HepG2 (cell line): ENCODE results near the gene SYMPK. TPM values are rescaled to one million over a fixed set of nuclear protein-coding genes. Genes with fewer than 3 reads are reported as not detected.

Source experiments
- DR1 ChIP-seq: sonication (generic); formaldehyde crosslinking; IDR thresholded peaks from 2 replicates; pipeline ENCODE4 v1.8.0; 2021; ENCODE audit warnings: mild to moderate bottlenecking, missing genetic modification reagents, inconsistent platforms
- ELF3 ChIP-seq: IDR thresholded peaks from 2 replicates; pipeline ENCODE4 v1.6.1; 2016; ENCODE audit warnings: missing genetic modification reagents, missing compliant biosample characterization
- FOXA1 ChIP-seq, 2 experiments: fragments of 450-650 bp in 1 of 2; sonication (generic) in 1 of 2; formaldehyde crosslinking in 1 of 2; IDR thresholded peaks; 2 replicates each; pipeline versions ENCODE4 v1.4.0 to v1.6.1; 2016 to 2020; ENCODE audit warnings: missing genetic modification reagents in 1 of 2
- PHF8 ChIP-seq: sonication (generic); formaldehyde crosslinking; IDR thresholded peaks from 2 replicates; pipeline ENCODE4 v1.5.0; 2020; ENCODE audit warnings: missing genetic modification reagents
- SRSF4 ChIP-seq: fragments of 200-400 bp; formaldehyde crosslinking; IDR thresholded peaks from one replicate; pipeline ENCODE4 v1.6.1; 2018; ENCODE audit warnings: mild to moderate bottlenecking, low read depth, low read length, moderate library complexity; ENCODE audit not compliant: poor library complexity, severe bottlenecking
- THAP11 ChIP-seq: IDR thresholded peaks from 2 replicates; pipeline ENCODE4 v1.6.1; 2016; ENCODE audit warnings: missing biosample characterization, missing genetic modification reagents
- ZBTB26 ChIP-seq: IDR thresholded peaks from 2 replicates; pipeline ENCODE4 v1.6.1; 2016; ENCODE audit warnings: missing compliant biosample characterization, missing genetic modification reagents, borderline replicate concordance
- ZFP36L2 ChIP-seq: sonication (generic); formaldehyde crosslinking; IDR thresholded peaks from 2 replicates; pipeline ENCODE4 v1.4.0; 2020; ENCODE audit warnings: missing genetic modification reagents
- ZNF180 ChIP-seq: sonication (generic); formaldehyde crosslinking; IDR thresholded peaks from 2 replicates; pipeline ENCODE4 v1.4.0; 2020; ENCODE audit warnings: low read depth, missing genetic modification reagents, borderline replicate concordance
- ZNF770 ChIP-seq: sonication (generic); formaldehyde crosslinking; IDR thresholded peaks from 2 replicates; pipeline ENCODE4 v1.5.0; 2020; ENCODE audit warnings: mild to moderate bottlenecking, missing genetic modification reagents
- polyA plus RNA-seq, 8 experiments: library from polyadenylated mRNA; depleted of rRNA in 3 of 8; stranded (reverse) in 7 of 8; unstranded in 1 of 8; fragments of >200 nt; fragmentation: Illumina TruSeq in 4 of 8; extraction: Trizol in 4 of 8; gene quantifications; 2 replicates each; pipeline versions ENCODE4 v1.2.1 to v1.2.3, GENCODE V29; 2011 to 2016; ENCODE audit warnings: low read depth in 4 of 8, missing spikeins in 1 of 8, mixed read lengths in 1 of 8; ENCODE audit not compliant: insufficient read depth in 1 of 8
- total RNA-seq, 5 experiments: library from RNA; depleted of rRNA; stranded (reverse); fragments of >200 nt; fragmentation: Illumina TruSeq; extraction: Trizol; gene quantifications; 2 replicates each; pipeline ENCODE4 v1.2.3, GENCODE V29; 2016; ENCODE audit warnings: low read depth in 1 of 5
- TF ChIP-seq, protein P1 (sequence below): sonication (generic); formaldehyde crosslinking; IDR thresholded peaks from 2 replicates; pipeline ENCODE4 v1.4.0; 2020; ENCODE audit warnings: missing genetic modification reagents
- TF ChIP-seq, protein P2 (sequence below), 2 experiments: sonication (generic) in 1 of 2; formaldehyde crosslinking in 1 of 2; IDR thresholded peaks; 2 replicates each; pipeline versions ENCODE4 v1.6.1 to v1.9.0; 2014 to 2022; ENCODE audit warnings: antibody characterized with exemption in 1 of 2, borderline replicate concordance in 1 of 2, inconsistent platforms in 1 of 2, low read depth in 1 of 2, missing genetic modification reagents in 1 of 2
- TF ChIP-seq, protein P3 (sequence below): sonication (generic); formaldehyde crosslinking; IDR thresholded peaks from 2 replicates; pipeline ENCODE4 v1.8.1; 2022; ENCODE audit warnings: low read depth, mild to moderate bottlenecking, missing genetic modification reagents

Gene SYMPK
- total and polyA plus RNA-seq, 2 of the 13 experiments (the other 11 are each of a cell fraction or from before 2014, with no cell fraction given): 21.9 to 55.7 TPM

DNA sequence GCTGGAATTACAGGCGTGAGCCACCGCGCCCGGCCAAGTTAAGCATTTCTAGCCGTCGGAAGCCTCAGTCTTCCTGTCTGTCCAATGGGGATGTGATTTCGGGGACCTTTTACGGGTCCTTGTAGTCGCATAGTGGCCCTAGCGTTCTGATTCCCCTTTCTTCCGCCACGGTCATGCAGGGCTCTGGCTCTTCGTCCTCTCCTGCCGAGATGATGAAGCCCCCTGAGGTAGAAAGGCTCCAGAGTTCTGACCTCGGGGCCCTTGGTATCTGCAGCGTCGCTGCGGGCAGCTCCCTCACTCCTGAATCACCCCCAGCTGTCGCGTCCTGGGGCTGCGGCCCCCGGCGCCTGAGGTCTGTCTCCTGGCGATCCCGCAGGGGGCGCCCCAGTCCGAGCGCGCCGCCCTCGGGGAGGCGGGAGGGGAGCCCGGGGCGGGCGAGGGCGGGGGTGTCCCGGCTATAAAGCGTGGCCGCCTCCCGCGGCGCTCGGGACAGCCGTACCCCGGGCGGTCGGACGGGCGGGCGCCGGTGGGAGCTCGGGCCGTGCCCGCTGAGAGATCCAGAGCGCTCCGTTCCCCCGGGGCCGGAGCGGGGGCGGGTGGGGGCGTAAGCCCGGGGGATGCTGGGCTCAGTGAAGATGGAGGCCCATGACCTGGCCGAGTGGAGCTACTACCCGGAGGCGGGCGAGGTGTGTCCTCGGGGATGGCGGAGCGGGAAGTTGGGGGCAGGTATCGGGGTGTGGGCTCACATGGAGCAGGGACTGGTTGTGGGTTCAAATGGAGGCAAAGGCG lies 1.1 kb upstream of the SYMPK start, which contains the start of gene FOXA3 (continued):
- TF ChIP-seq, protein P1, sequence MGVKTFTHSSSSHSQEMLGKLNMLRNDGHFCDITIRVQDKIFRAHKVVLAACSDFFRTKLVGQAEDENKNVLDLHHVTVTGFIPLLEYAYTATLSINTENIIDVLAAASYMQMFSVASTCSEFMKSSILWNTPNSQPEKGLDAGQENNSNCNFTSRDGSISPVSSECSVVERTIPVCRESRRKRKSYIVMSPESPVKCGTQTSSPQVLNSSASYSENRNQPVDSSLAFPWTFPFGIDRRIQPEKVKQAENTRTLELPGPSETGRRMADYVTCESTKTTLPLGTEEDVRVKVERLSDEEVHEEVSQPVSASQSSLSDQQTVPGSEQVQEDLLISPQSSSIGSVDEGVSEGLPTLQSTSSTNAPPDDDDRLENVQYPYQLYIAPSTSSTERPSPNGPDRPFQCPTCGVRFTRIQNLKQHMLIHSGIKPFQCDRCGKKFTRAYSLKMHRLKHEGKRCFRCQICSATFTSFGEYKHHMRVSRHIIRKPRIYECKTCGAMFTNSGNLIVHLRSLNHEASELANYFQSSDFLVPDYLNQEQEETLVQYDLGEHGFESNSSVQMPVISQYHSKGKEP (CRISPR knock-in tag): no peak
- no peak for TF ChIP-seq SRSF4
- no peak for TF ChIP-seq FOXA1 (IDR thresholded peaks at IDR 0.05)
- no peak for TF ChIP-seq FOXA1 (CRISPR knock-in tag; IDR thresholded peaks at IDR 0.05)
- peak; percentile 91 for TF ChIP-seq THAP11 (CRISPR knock-in tag)
- no peak for TF ChIP-seq ELF3
- TF ChIP-seq DR1: no peak; the same call in 1 of the 2 replicates
- no peak for TF ChIP-seq ZNF180
- TF ChIP-seq ZFP36L2 (CRISPR knock-in tag): no peak
- TF ChIP-seq, protein P2, sequence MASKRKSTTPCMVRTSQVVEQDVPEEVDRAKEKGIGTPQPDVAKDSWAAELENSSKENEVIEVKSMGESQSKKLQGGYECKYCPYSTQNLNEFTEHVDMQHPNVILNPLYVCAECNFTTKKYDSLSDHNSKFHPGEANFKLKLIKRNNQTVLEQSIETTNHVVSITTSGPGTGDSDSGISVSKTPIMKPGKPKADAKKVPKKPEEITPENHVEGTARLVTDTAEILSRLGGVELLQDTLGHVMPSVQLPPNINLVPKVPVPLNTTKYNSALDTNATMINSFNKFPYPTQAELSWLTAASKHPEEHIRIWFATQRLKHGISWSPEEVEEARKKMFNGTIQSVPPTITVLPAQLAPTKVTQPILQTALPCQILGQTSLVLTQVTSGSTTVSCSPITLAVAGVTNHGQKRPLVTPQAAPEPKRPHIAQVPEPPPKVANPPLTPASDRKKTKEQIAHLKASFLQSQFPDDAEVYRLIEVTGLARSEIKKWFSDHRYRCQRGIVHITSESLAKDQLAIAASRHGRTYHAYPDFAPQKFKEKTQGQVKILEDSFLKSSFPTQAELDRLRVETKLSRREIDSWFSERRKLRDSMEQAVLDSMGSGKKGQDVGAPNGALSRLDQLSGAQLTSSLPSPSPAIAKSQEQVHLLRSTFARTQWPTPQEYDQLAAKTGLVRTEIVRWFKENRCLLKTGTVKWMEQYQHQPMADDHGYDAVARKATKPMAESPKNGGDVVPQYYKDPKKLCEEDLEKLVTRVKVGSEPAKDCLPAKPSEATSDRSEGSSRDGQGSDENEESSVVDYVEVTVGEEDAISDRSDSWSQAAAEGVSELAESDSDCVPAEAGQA (IDR thresholded peaks at IDR 0.05; ENCODE audit: low read depth): no peak
- TF ChIP-seq, protein P2 (CRISPR knock-in tag; IDR thresholded peaks at IDR 0.05; ENCODE audit: borderline replicate concordance): 0 out of 2 replicates have a peak, but pooled peaks have one; percentile 46
- TF ChIP-seq PHF8 (CRISPR knock-in tag): peak; percentile 42
- TF ChIP-seq, protein P3, sequence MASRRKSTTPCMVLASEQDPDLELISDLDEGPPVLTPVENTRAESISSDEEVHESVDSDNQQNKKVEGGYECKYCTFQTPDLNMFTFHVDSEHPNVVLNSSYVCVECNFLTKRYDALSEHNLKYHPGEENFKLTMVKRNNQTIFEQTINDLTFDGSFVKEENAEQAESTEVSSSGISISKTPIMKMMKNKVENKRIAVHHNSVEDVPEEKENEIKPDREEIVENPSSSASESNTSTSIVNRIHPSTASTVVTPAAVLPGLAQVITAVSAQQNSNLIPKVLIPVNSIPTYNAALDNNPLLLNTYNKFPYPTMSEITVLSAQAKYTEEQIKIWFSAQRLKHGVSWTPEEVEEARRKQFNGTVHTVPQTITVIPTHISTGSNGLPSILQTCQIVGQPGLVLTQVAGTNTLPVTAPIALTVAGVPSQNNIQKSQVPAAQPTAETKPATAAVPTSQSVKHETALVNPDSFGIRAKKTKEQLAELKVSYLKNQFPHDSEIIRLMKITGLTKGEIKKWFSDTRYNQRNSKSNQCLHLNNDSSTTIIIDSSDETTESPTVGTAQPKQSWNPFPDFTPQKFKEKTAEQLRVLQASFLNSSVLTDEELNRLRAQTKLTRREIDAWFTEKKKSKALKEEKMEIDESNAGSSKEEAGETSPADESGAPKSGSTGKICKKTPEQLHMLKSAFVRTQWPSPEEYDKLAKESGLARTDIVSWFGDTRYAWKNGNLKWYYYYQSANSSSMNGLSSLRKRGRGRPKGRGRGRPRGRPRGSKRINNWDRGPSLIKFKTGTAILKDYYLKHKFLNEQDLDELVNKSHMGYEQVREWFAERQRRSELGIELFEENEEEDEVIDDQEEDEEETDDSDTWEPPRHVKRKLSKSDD (CRISPR knock-in tag): no peak
- no peak; the same call in 1 of the 2 replicates for TF ChIP-seq ZNF770
- no peak; the same call in 1 of the 2 replicates for TF ChIP-seq ZBTB26 (CRISPR knock-in tag)
